Trophoblast cell (in vitro differentiated cells and primary cell): ENCODE measurements around the gene SERPINA12.

Experiments
- DNase-seq, 2 donors: peaks; one replicate each; pipeline ENCODE4 v3.0.0-alpha.2; 2016
- H2AFZ ChIP-seq: 2 replicates; pipeline ENCODE4 v1.6.1; 2013; ENCODE audit warnings: low read length, moderate library complexity, mild to moderate bottlenecking; ENCODE audit not compliant: insufficient read depth, poor library complexity
- H2AK5ac ChIP-seq: 2 replicates; pipeline ENCODE4 v1.6.1; 2013; ENCODE audit warnings: mild to moderate bottlenecking, low read length
- H2BK120ac ChIP-seq: 2 replicates; pipeline ENCODE4 v1.6.1; 2013; ENCODE audit warnings: low read length, mild to moderate bottlenecking, moderate library complexity; ENCODE audit not compliant: insufficient read depth, poor library complexity
- H2BK12ac ChIP-seq: 2 replicates; pipeline ENCODE4 v1.6.1; 2013; ENCODE audit warnings: mild to moderate bottlenecking, low read length, moderate library complexity
- H2BK5ac ChIP-seq: 2 replicates; pipeline ENCODE4 v1.6.1; 2013; ENCODE audit warnings: low read length, low read depth, moderate library complexity, mild to moderate bottlenecking; ENCODE audit not compliant: poor library complexity
- H3K14ac ChIP-seq: 2 replicates; pipeline ENCODE4 v1.6.1; 2013; ENCODE audit warnings: mild to moderate bottlenecking, low read length
- H3K18ac ChIP-seq: 2 replicates; pipeline ENCODE4 v1.6.1; 2013; ENCODE audit warnings: mild to moderate bottlenecking, low read length
- H3K23ac ChIP-seq: 2 replicates; pipeline ENCODE4 v1.6.1; 2013; ENCODE audit warnings: low read length
- H3K27ac ChIP-seq: 2 replicates; pipeline ENCODE4 v1.5.1; 2013; ENCODE audit warnings: low read depth, mild to moderate bottlenecking, inconsistent platforms, low read length, moderate library complexity
- H3K27me3 ChIP-seq: 2 replicates; pipeline ENCODE4 v1.6.1; 2013; ENCODE audit warnings: inconsistent platforms, mild to moderate bottlenecking, low read length, moderate library complexity; ENCODE audit not compliant: insufficient read depth
- H3K36me3 ChIP-seq, 2 experiments: 1 replicate in 1 of 2; 2 replicates in 1 of 2; pipeline ENCODE4 v1.6.1; 2013; ENCODE audit warnings: low read length in 2 of 2, mild to moderate bottlenecking in 2 of 2, moderate library complexity in 1 of 2; ENCODE audit not compliant: insufficient read depth in 2 of 2, control insufficient read depth in 1 of 2
- H3K4ac ChIP-seq: 2 replicates; pipeline ENCODE4 v1.6.1; 2013; ENCODE audit warnings: low read depth, mild to moderate bottlenecking, low read length, moderate library complexity
- H3K4me1 ChIP-seq, 2 experiments: 1 replicate in 1 of 2; 2 replicates in 1 of 2; pipeline ENCODE4 v1.6.1; 2013; ENCODE audit warnings: low read length in 2 of 2, mild to moderate bottlenecking in 2 of 2, moderate library complexity in 1 of 2; ENCODE audit not compliant: insufficient read depth in 2 of 2, control insufficient read depth in 1 of 2
- H3K4me2 ChIP-seq: 2 replicates; pipeline ENCODE4 v1.6.1; 2013; ENCODE audit warnings: inconsistent platforms, mild to moderate bottlenecking, low read length, moderate library complexity
- H3K4me3 ChIP-seq: 2 replicates; pipeline ENCODE4 v1.5.1; 2013; ENCODE audit warnings: mild to moderate bottlenecking, low read depth, low read length, inconsistent platforms
- H3K79me1 ChIP-seq: one replicate; pipeline ENCODE4 v1.6.1; 2013; ENCODE audit warnings: low read length
- H3K79me2 ChIP-seq: 2 replicates; pipeline ENCODE4 v1.6.1; 2013; ENCODE audit warnings: low read length, mild to moderate bottlenecking; ENCODE audit not compliant: control insufficient read depth, insufficient read depth, poor library complexity
- H3K9ac ChIP-seq: 2 replicates; pipeline ENCODE4 v1.6.1; 2013; ENCODE audit warnings: mild to moderate bottlenecking, low read length
- H3K9me3 ChIP-seq: 2 replicates; pipeline ENCODE4 v1.6.1; 2013; ENCODE audit warnings: low read depth, mild to moderate bottlenecking, control low read depth, inconsistent platforms, low read length; ENCODE audit not compliant: insufficient read depth
- H4K12ac ChIP-seq: 2 replicates; pipeline ENCODE4 v1.6.1; 2013; ENCODE audit warnings: low read depth, mild to moderate bottlenecking, low read length, moderate library complexity
- H4K8ac ChIP-seq: 2 replicates; pipeline ENCODE4 v1.6.1; 2013; ENCODE audit warnings: low read depth, mild to moderate bottlenecking, low read length, moderate library complexity
- H4K91ac ChIP-seq: one replicate; pipeline ENCODE4 v1.6.1; 2013; ENCODE audit warnings: low read depth, mild to moderate bottlenecking, low read length, moderate library complexity
- WGBS: extraction: QIAGEN DNeasy Blood & Tissue Kit; methylation state at CpG from one replicate; pipeline ENCODE4 v1.1.7; 2013; ENCODE audit warnings: missing lambda C conversion rate; ENCODE audit not compliant: insufficient read length, insufficient coverage; ENCODE audit errors: extremely low coverage; 5-methylcytosine and 5-hydroxymethylcytosine counted together

The SERPINA12 gene

DNA sequence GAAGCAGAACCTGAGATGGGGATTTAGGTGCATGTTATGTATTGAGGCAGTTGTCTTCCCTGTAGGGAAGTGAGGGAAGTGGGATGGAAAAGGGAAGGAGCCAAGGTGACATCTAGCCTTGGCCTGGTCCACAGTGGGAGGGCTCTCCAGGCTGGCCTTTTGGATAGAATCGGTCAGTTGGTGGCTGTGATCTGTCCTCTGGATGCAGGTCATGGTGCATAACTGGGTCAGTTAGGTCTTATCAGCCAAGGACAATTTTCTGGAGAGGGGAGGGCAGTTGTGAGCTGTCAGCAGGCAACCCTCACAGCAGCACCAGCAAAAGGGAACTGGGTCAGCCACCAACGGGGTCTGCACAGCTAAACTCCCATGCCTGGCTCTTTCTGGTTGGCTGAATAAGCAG, 9.6 kb downstream of the SERPINA12 start:
- no peaks in the 10 kb centered on the region for H3K79me1 ChIP-seq
- WGBS = no CpG with 5 or more reads among the region's 2 CpGs

GRCh38 chr14:94498215-94498614, 11.1 kb downstream of the SERPINA12 start:
- H2BK12ac ChIP-seq = no peak overlapping the region
- no peak overlapping the region for H2AK5ac ChIP-seq
- H3K9ac ChIP-seq = no peak overlapping the region
- DNase-seq = no peak
- no peak overlapping the region for H2BK5ac ChIP-seq
- H2AFZ ChIP-seq = no peak overlapping the region
- H4K8ac ChIP-seq = no peak overlapping the region
- H3K4ac ChIP-seq = no peak overlapping the region
- no peak overlapping the region for H3K14ac ChIP-seq
- H3K4me3 ChIP-seq = no peak overlapping the region
- WGBS = no CpG with 5 or more reads among the region's 3 CpGs
- no peaks in the 10 kb centered on the region for H3K79me1 ChIP-seq
- H3K79me2 ChIP-seq = no peaks in the 10 kb centered on the region
- no peak overlapping the region for H3K18ac ChIP-seq
- H2BK120ac ChIP-seq = no peak overlapping the region
- H3K4me2 ChIP-seq = no peak overlapping the region
- no peak overlapping the region for H4K91ac ChIP-seq
- peak overlapping the region; percentile 80 for H3K23ac ChIP-seq
- H3K27ac ChIP-seq = no peak overlapping the region
- no peaks in the 10 kb centered on the region for H3K27me3 ChIP-seq
- no peak overlapping the region for H4K12ac ChIP-seq
- H3K4me1 ChIP-seq = no peaks in the 10 kb centered on the region
- H3K9me3 ChIP-seq = no peaks in the 10 kb centered on the region
- H3K36me3 ChIP-seq = no peaks in the 10 kb centered on the region

More for the DNA sequence above, 9.6 kb downstream of the SERPINA12 start:
- Histone ChIP-seq H2BK12ac (no peak overlapping the region), H4K91ac (no peak overlapping the region), H3K4me2 (no peak overlapping the region), H2BK120ac (no peak overlapping the region), H3K4ac (no peak overlapping the region), H3K79me2 (no peaks in the 10 kb centered on the region), H2BK5ac (no peak overlapping the region), H3K4me1 (no peaks in the 10 kb centered on the region), H2AFZ (no peak overlapping the region), H3K4me3 (no peak overlapping the region), H3K27ac (no peak overlapping the region), H3K27me3 (no peaks in the 10 kb centered on the region), H4K8ac (no peak overlapping the region), H3K9me3 (no peaks in the 10 kb centered on the region), H4K12ac (no peak overlapping the region), H3K36me3 (no peaks in the 10 kb centered on the region), H3K14ac (no peak overlapping the region), H3K18ac (no peak overlapping the region), H2AK5ac (no peak overlapping the region), H3K23ac (no peak overlapping the region), H3K9ac (no peak overlapping the region)
- DNase-seq = no peak

- Histone ChIP-seq H2BK120ac (no peak overlapping the region), H3K4me2 (no peak overlapping the region), H4K91ac (no peak overlapping the region), H3K23ac (no peak overlapping the region), H4K8ac (no peak overlapping the region), H3K27ac (no peak overlapping the region), H3K14ac (no peak overlapping the region), H3K4ac (no peak overlapping the region), H3K79me1 (no peaks in the 10 kb centered on the region), H3K79me2 (no peaks in the 10 kb centered on the region), H2AFZ (no peak overlapping the region), H3K9me3 (no peaks in the 10 kb centered on the region), H3K36me3 (no peaks in the 10 kb centered on the region), H2BK12ac (no peak overlapping the region), H3K9ac (no peak overlapping the region), H3K18ac (no peak overlapping the region), H4K12ac (no peak overlapping the region), H3K4me1 (no peaks in the 10 kb centered on the region), H2BK5ac (no peak overlapping the region), H3K27me3 (no peaks in the 10 kb centered on the region), H3K4me3 (no peak overlapping the region), H2AK5ac (no peak overlapping the region)
- no peak for DNase-seq
- no CpG with 5 or more reads among the region's 4 CpGs for WGBS
Measured at GRCh38 chr14:94494085-94494484, 15.2 kb downstream of the SERPINA12 start.

DNA sequence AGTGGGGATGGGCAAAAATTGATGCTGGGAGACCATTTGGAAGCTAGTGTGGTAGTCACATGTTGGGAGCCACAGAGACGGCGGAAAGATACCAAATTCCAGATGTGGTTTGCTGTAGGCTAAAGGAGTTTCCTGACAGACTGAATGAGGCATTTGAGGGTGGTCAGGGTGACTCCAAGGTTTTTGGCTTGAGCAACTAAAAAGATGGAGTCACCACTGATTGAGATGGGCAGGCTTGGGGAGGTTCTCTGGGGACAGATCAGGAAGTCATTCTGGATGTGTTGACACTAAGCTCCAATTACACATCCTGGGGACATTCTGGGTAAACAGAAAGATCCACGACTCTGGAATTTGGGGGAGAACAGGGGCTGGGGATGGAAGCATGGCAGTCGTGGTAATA, 17.8 kb downstream of the SERPINA12 start:
- Histone ChIP-seq H3K27ac (no peak overlapping the region), H4K91ac (no peak overlapping the region), H3K4me1 (no peaks in the 10 kb centered on the region), H3K23ac (no peak overlapping the region), H3K79me2 (no peaks in the 10 kb centered on the region), H3K9ac (no peak overlapping the region), H3K27me3 (no peaks in the 10 kb centered on the region), H4K12ac (no peak overlapping the region), H3K9me3 (no peaks in the 10 kb centered on the region), H4K8ac (no peak overlapping the region), H3K79me1 (no peaks in the 10 kb centered on the region), H3K4me2 (no peak overlapping the region), H3K4ac (no peak overlapping the region), H2BK5ac (no peak overlapping the region), H2BK120ac (no peak overlapping the region), H2AK5ac (no peak overlapping the region), H3K36me3 (no peaks in the 10 kb centered on the region), H2AFZ (no peak overlapping the region), H3K18ac (no peak overlapping the region), H3K14ac (no peak overlapping the region), H2BK12ac (no peak overlapping the region), H3K4me3 (no peak overlapping the region)
- no CpG with 5 or more reads among the region's 4 CpGs for WGBS
- no peak for DNase-seq
